Esophagus squamous epithelium (tissue), 5 donors: ENCODE results near the gene R3HCC1L. TPM values are rescaled to one million over a fixed set of nuclear protein-coding genes. Genes with fewer than 3 reads are reported as not detected.
A peak's percentile ranks its signal among the peaks of the same experiment; 100 is the strongest.

Experiments used
- DNase-seq: peaks from one replicate; lab custom pipeline; 2025; lab: John Stamatoyannopoulos, UW
- H3K27ac ChIP-seq, 4 donors: fragments of 200-600 bp; sonication (generic); one replicate each; pipeline ENCODE4 v1.5.1; 2016 to 2019; ENCODE audit warnings: mild to moderate bottlenecking in 1 of 4
- H3K27me3 ChIP-seq, 4 donors: fragments of 200-600 bp; sonication (generic); 1 replicate in 3 of 4; 2 replicates in 1 of 4; pipeline versions ENCODE4 v1.5.1 to v1.6.0; 2017 to 2021; ENCODE audit warnings: antibody characterized with exemption in 1 of 4
- H3K36me3 ChIP-seq, 3 donors: fragments of 200-600 bp; sonication (generic); one replicate each; pipeline ENCODE4 v1.5.1; 2016 to 2019
- H3K4me1 ChIP-seq, 3 donors: fragments of 200-600 bp; sonication (generic); one replicate each; pipeline ENCODE4 v1.5.1; 2017 to 2019
- H3K4me3 ChIP-seq, 4 donors: fragments of 200-600 bp; sonication (generic); 1 replicate in 3 of 4; 2 replicates in 1 of 4; pipeline ENCODE4 v1.5.1; 2016 to 2019; ENCODE audit warnings: mild to moderate bottlenecking in 2 of 4, moderate library complexity in 1 of 4
- H3K9me3 ChIP-seq, 3 donors: fragments of 200-600 bp; sonication (generic); one replicate each; pipeline ENCODE4 v1.5.1; 2016 to 2019
- POLR2A ChIP-seq, 4 donors: fragments of 450-650 bp; IDR thresholded peaks; one replicate each; pipeline ENCODE4 v1.6.1; 2017; ENCODE audit warnings: antibody characterized with exemption in 4 of 4, mild to moderate bottlenecking in 4 of 4, moderate library complexity in 3 of 4
- WGBS, 2 donors: methylation state at CpG; one replicate each; pipeline ENCODE4 v1.1.5; 2018; 5-methylcytosine and 5-hydroxymethylcytosine counted together
- intact Hi-C: fragments of 100-400 bp; cut with DNase I; formaldehyde crosslinking; loops from one replicate; pipeline ENCODE4 v1.15.0; 2022
- total RNA-seq, 4 donors: library from RNA; depleted of rRNA; stranded (reverse); fragments of >200 nt; gene quantifications; one replicate each; pipeline ENCODE4 v1.1.0, GENCODE V29; 2016
- TF ChIP-seq, protein P1 (sequence below), 6 experiments: fragments of 450-650 bp in 4 of 6; fragments of 200-600 bp in 2 of 6; sonication (generic) in 2 of 6; IDR thresholded peaks; one replicate each; pipeline ENCODE4 v1.5.1; 2016 to 2019; ENCODE audit warnings: antibody characterized with exemption in 6 of 6, mild to moderate bottlenecking in 4 of 6, moderate library complexity in 4 of 6
- donor health status: DM: yes; HTN: yes; CAD: no.

Gene R3HCC1L
- total RNA-seq, 4 donors from 2014 or later = 5.5 to 12.5 (median 10.1) TPM

DNA sequence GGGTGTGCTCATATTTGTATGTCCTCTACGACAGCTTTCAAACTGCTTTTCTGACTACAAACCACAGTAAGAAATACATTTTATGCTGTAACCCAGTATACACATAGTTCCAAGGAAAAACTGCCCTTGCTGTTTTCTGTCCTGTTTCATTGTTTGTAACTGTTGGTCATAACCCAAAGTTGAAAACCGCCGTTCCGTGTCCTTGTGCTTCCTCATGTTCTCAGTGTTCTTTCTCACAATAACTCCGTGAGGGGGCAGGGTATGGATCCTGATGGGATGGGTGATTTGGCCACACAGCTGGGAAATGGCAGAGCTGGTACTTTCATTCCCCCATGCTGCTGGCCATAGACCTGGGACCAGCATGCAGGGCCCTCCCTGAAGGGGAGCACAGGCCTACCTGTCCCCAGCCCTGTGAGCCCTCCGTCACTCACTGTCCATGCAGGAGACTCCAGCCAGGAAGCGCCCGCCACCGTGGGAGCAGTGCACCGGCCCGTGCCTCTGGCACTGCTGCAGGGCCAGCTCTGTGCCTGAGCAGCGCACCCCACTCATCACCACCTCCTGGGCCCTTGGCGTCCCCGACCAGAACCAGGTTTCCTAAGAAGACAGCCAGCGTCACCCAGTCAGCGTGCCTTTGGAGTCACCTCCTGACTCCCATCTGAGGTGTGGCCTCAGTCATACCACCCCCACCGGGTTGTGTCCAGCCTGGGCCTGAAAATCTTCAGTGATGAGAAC lies 120.9 kb downstream of the R3HCC1L start:
- H3K4me3 ChIP-seq = no peak overlapping the region
- peaks cover 0 to 20% (median 0%) of the 10 kb centered on the region in 3 donors for H3K4me1 ChIP-seq
- intact Hi-C loops = no loop called here
- TF ChIP-seq, protein P1, sequence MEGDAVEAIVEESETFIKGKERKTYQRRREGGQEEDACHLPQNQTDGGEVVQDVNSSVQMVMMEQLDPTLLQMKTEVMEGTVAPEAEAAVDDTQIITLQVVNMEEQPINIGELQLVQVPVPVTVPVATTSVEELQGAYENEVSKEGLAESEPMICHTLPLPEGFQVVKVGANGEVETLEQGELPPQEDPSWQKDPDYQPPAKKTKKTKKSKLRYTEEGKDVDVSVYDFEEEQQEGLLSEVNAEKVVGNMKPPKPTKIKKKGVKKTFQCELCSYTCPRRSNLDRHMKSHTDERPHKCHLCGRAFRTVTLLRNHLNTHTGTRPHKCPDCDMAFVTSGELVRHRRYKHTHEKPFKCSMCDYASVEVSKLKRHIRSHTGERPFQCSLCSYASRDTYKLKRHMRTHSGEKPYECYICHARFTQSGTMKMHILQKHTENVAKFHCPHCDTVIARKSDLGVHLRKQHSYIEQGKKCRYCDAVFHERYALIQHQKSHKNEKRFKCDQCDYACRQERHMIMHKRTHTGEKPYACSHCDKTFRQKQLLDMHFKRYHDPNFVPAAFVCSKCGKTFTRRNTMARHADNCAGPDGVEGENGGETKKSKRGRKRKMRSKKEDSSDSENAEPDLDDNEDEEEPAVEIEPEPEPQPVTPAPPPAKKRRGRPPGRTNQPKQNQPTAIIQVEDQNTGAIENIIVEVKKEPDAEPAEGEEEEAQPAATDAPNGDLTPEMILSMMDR (IDR thresholded peaks at IDR 0.05) = no peak
- TF ChIP-seq POLR2A (IDR thresholded peaks at IDR 0.05) = no peak
- DNase-seq = no peak
- no peaks in the 10 kb centered on the region for H3K27me3 ChIP-seq
- peaks cover 0 to 25% (median 0%) of the 10 kb centered on the region in 3 donors for H3K36me3 ChIP-seq
- WGBS, 2 donors = 78 to 83% methylated on average over 6 to 9 of the region's 17 CpGs
- H3K27ac ChIP-seq = peak overlapping the region in 1 of 4 donors; percentile 29
- H3K9me3 ChIP-seq = no peaks in the 10 kb centered on the region

DNA sequence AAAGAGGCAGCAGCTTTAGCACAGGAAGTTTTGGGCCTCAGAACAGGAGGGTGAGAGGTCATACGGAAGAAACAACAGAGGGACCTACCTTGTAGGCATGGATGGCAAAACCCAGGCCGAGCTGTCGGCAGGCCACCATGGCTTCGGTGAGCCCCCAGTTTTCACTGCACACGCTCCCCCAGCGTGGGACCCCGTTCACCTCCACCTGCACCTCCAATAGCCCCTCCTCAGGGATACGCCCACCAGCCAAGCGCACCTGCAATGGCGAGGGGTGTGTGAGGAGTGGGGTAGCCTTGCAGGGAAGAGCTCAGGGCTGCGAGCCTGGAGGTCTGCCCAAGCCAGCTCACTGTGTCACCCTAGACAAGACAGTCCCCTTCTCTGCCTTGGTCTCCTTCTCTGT lies 122.2 kb downstream of the R3HCC1L start:
- no peaks in the 10 kb centered on the region for H3K27me3 ChIP-seq
- no peak for TF ChIP-seq POLR2A (IDR thresholded peaks at IDR 0.05)
- TF ChIP-seq, protein P1 (IDR thresholded peaks at IDR 0.05) = no peak
- H3K4me3 ChIP-seq = no peak overlapping the region
- intact Hi-C loops = no loop called here
- WGBS, 2 donors = 100% methylated on average over 3 of the region's 11 CpGs; no CpG with 5 or more reads in 1 of the 2 donors
- H3K4me1 ChIP-seq = peaks cover 0 to 17% (median 0%) of the 10 kb centered on the region in 3 donors
- no peak overlapping the region for H3K27ac ChIP-seq
- no peaks in the 10 kb centered on the region for H3K9me3 ChIP-seq
- peaks cover 0 to 11% (median 0%) of the 10 kb centered on the region in 3 donors for H3K36me3 ChIP-seq
- DNase-seq = no peak

DNA sequence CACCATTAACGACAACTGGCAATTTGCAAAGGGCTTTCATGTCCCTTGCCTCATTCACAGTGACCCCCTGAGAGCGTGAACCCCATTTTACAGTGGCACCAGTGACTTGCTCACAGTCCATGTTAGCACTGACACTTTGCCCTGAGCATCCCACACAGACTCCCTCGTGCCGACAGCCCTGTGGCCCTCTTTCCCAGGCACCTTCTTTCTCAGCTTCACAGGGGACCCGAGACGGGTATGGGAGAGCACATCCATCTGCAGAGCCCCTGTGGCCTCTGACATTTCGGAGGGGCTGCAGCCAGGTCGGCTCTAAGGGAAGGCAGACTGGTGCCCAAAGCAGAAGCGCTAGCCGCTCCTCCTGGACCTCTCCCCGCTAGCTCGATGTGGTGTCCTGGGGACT lies 122.7 kb downstream of the R3HCC1L start:
- Histone ChIP-seq H3K4me3 (no peak overlapping the region), H3K27me3 (no peaks in the 10 kb centered on the region), H3K9me3 (no peaks in the 10 kb centered on the region), H3K4me1 (peaks cover 0 to 15% (median 0%) of the 10 kb centered on the region in 3 donors), H3K36me3 (peaks cover 0 to 8% (median 0%) of the 10 kb centered on the region in 3 donors), H3K27ac (no peak overlapping the region)
- 86 to 92% methylated on average over 4 to 6 of the region's 12 CpGs for WGBS, 2 donors
- intact Hi-C loops = no loop called here
- no peak for DNase-seq
- no peak for TF ChIP-seq POLR2A (IDR thresholded peaks at IDR 0.05)
- TF ChIP-seq, protein P1 (IDR thresholded peaks at IDR 0.05) = no peak

DNA sequence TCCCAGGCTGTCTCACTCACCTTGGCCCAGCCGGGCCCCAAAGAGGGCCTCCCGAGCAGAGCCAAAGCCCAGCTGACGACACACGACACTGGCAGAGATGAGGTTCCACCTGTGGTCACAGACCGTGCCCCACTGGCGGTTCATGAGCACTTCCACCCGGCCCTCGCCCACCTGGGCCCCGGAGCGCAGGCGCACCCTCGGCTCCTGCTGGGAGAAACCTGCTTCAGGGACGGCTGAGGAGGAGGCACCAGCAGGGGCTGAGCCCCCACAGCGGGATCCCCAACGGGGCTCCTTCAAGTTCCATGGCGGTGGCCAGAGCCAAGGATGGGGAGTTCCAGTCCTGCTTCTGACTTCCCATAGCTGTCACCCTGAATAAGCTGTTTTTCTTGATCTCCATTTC lies 123.5 kb downstream of the R3HCC1L start:
- Histone ChIP-seq H3K36me3 (peaks cover 0 to 1% (median 0%) of the 10 kb centered on the region in 3 donors), H3K9me3 (no peaks in the 10 kb centered on the region), H3K27ac (no peak overlapping the region), H3K27me3 (no peaks in the 10 kb centered on the region), H3K4me1 (peaks cover 0 to 15% (median 0%) of the 10 kb centered on the region in 3 donors), H3K4me3 (no peak overlapping the region)
- no peak for DNase-seq
- WGBS, 2 donors = no CpG with 5 or more reads among the region's 16 CpGs
- TF ChIP-seq, protein P1 (IDR thresholded peaks at IDR 0.05) = no peak
- no peak for TF ChIP-seq POLR2A (IDR thresholded peaks at IDR 0.05)
- intact Hi-C loops = no loop called here

DNA sequence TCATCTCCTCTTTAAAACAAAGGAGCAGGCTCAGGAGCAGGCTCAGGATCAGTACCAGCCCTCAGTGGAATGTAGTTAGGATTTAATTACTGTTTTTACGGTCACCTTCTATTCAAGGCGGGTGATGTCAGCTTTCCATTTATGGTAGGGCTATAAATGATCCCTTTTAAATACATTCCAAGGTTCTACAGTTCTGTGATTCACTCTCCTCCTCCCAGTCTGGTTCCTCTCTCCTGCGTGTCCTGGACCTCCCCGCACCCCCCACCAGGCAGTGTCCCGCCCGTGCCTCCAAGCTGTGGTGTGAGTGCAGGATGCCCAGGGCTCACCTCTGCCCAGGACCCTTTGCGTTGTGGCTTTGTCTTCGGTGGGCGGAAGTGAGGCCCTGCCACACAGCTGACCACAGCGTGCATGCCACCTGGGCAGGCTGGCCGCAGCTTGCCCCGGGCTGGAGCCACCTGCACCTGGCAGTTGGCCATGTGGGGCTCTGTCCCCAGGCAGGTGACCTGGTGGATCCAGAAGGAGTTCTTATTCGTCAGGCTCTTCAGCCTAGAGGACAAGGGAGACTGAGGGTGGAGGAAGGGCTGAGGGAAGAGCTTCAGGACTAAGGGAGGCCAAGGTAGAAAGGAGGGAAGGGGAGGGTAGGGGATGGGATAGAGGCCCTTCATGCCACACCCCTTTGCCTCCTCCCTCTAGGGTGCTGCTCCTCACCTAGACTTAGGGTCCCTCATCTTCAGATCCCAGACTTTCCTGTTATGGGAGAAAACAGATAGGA lies 124.4 kb downstream of the R3HCC1L start:
- intact Hi-C loops = no loop called here
- H3K4me3 ChIP-seq = no peak overlapping the region
- no peaks in the 10 kb centered on the region for H3K9me3 ChIP-seq
- H3K4me1 ChIP-seq = peaks cover 0 to 10% (median 0%) of the 10 kb centered on the region in 3 donors
- H3K36me3 ChIP-seq = no peaks in the 10 kb centered on the region
- H3K27ac ChIP-seq = no peak overlapping the region
- DNase-seq = no peak
- 80 to 83% methylated on average over 7 to 9 of the region's 13 CpGs for WGBS, 2 donors
- no peak for TF ChIP-seq POLR2A (IDR thresholded peaks at IDR 0.05)
- TF ChIP-seq, protein P1 (IDR thresholded peaks at IDR 0.05) = no peak
- no peaks in the 10 kb centered on the region for H3K27me3 ChIP-seq
